HG03060 (cell line): ENCODE measurements around the gene CLC.
"Not testable (repeated sequence)": the region's sequence is repeated elsewhere in the genome, so short reads cannot be mapped to it uniquely, and the experiment has no call there.

Source experiments
- ATAC-seq: cut with Tn5 transposase; IDR thresholded peaks from one replicate; pipeline ENCODE4 v1.9.1; 2021; ENCODE audit warnings: low read depth, moderate number of reproducible peaks; ENCODE audit not compliant: unreplicated experiment

The CLC gene

DNA sequence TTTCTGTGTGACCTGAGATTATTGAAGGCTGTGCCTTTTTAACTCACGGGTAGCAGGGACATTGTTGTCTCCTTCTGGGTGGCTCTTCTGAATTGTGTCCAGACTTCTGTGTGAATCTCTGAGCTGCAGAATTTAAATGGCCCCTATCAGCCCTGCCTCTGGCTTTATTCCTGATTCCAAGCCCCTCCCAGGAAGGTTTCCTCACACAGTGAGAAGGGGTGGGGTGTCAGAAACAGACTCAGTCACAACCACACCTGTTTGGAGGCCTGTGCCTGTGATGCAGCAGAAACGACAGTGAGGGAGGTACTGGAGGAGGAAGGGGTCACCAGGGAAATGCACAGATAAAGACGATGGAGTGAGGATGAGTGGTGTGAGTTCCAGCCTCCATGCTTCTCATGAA is at the start of gene CLC:
Gene CLC (minus strand): TSS at position 139 of the 400 bp plus-strand sequence. CDS start 77 bp downstream, at position 62.
- no peak for ATAC-seq

DNA sequence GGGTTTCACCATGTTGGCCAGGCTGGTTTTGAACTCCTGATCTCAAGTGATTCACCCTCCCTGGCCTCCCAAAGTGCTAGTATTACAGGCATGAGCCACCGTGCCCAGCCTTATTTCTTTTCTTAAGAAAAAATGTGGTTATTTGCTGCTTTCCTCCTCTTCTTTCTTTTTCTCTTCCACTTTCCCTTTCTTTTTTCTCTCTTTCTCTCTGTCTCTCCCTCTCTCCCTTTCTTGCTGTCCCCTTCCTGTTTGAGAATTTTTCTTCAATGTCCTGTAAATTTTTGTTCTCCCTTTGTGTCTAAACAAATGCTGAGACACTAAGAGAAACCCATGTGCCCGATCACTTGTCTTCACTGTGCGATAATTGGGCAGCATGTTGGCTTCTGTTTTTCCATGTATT is 43.1 kb upstream of the CLC start:
- ATAC-seq, result no peak

DNA sequence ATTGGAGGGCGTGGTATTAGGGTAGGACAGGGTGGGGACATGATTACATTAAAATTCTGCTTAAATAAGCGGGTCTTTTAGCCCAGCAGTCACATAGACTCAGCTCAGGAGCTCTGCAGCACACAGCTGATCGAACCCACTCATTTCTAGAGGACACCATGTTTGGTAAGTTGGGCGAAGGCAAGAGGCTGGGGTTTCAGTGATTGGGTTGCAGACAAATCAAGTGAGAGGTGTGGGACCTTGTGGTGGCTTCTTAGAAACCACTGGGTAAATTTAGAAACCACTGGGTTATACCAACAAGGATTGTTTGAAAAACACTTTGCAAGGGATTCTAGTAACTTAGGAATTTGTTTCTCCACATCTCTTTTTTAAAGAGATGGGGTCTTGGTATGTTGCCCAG is 40.9 kb upstream of the CLC start, which contains the start of gene LEUTX:
Gene LEUTX (plus strand): TSS at position 92 of the 400 bp plus-strand sequence. CDS start 67 bp downstream, at position 159.
- no peak for ATAC-seq

DNA sequence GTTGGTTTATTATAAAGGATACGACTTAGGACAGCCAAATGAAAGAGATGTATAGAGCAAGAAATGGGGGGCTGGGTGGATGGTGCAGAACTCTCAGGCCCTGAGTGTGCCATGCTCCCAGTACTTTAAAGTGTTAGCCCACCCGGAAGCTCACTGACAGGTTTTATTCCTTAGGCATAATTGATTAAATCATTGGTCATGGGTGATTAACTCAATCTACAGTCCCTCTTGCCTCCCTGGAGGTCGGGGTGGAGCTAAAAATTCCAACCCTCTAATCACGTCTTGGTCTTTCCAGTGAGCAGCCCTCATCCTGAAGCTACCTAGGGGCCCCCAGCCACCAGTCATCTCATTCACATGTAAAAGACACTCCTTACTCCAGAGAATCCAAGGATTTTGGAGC is 31.0 kb upstream of the CLC start:
- no peak for ATAC-seq

DNA sequence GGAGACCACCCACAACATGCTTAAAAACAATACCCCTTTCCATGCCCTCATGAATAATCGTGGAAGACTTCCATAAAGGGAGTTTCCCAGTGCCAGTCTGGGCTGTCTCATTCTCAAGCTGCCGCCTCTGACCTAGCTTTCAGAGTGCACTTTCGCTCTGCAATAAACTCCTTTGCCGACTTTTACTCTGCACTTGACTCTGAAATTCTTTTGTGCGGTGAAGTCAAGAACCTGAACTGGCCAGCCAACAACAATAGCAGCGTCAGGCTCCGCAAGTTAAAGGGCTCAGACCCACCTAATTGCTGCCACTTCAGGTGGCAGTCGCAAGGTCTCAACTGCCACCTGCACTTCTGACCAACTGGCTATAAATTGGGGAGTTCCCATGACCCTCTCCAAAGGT is 30.5 kb upstream of the CLC start:
- no peak for ATAC-seq

DNA sequence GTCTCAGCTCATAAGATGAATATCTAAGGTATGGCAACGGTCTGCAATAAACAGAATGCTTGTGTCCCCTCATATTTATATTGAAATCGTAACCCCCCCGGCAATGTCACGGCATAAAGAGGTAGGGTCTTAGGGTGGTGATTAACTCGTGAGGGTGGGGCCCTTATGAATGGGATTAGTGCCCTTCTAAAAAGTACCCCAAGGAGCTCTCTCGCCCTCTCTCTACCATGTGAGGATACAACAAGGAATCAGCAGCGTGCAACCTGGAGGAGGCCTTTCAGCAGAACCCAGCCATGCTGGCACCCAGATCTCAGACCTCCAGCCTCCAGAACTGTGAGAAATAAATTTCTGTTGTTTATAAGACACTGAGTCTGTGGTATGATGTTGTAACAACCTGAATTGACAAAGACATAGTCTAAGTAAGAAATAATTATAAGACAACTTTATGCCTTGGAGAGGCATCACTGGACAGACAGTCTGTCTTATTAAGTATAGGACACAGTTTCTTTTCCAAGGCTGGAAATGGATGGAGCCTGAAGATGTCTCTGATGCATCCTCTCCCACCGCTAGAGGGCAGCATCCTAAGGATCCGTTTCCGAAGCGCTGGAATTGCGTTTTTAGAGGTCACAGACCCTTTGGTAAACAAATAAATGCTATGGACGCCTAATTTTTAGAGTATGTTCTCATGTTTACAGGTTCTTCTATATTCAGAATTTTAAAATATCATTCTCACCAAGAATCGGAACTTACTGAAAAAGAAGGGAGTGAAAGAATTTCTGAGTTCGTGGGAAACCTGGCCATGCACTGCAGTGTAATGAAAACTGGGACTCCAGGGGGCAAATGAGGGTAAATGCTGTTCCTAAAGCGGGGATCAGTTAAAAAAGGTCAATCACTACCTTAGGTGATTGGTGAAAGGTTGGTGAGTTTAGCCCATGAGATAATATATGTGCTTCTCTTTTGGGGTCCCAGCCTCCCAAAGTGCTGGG is 27.6 kb upstream of the CLC start:
- ATAC-seq, result no peak

DNA sequence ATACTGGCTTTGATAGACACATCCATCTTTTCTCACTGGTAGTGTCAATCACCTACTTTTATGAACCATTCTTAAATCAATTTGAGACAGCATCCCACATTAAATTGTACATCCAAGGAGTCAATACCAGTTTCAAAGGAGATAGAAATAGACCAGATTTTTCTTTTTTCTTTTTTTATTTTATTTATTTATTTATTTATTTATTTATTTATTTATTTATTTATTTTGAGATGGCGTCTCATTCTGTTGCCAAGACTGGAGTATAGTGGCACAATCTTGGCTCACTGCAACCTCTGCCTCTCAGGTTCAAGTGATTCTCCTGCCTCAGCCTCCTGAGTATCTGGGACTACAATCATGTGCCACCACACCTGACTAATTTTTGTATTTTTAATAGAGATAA is 24.0 kb upstream of the CLC start:
- not testable (repeated sequence) for ATAC-seq

DNA sequence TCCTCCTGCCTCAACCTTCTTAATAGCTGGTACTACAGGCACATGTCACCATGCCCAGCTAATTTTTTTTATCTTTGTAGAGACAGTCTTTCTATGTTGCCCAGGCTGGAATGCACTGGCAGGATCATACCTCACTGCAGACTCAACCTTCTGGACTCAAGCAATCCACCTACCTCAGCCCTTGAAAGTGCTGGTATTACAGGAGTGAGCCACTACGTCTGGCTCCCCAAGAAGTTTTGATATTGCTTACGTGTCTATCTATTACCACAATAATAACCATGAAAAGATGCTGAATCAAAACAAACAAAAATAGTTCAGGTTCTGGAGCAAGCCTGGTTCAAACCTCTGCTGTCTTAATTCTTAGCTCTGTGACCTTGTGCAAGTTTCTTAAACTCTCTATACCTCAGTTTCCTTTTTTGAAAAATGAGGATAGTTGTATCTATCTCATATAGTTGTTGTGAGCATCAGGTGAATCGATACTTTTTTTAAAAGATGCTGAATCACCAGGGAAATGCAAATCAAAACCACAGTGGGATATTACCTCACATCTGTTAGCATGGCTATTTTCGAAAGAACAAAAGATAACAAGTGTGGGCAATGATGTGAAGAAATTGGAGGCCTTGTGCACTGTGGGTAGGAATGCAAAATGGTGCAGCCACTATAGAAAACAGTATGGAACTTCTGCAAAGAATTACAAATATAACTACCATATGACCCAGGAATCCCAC is 21.8 kb upstream of the CLC start:
- ATAC-seq, result no peak

DNA sequence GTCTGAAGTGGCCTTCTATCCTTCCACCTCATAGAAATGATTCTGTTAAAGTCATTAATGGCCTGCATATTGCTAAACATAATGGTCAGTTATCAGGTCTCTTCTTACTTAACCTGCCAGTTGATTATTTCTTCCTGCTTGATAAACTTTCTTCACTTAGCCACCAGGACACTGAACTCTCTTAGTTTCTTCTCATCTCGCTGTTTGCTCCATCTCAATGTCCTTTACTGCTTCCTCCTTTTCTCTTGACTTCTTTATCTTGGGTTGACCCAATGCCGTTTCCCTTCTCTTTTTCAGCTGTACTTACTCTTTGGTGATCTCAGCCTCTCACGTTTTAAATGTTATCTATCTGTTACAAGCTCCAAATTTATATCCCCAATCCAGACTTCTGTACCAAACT is 17.1 kb upstream of the CLC start:
- no peak for ATAC-seq

DNA sequence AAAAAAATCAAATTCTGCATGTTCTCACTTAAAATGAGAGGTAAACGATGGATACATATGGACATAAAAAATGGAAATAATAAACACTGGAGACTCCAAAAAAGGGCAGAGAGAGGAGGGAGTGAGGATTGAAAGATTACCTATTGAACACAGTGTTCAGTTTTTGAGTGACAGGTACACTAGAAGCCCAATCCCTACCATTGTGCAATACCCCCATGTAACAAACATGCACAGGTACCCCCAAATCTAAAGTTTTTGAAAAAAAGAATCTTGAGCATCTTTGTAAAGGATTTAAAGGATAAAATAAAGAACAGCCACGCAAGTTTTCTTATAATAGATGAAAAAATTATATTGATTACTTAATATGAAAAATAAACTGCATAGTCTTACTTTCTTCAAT is 16.7 kb upstream of the CLC start:
- ATAC-seq, result no peak

DNA sequence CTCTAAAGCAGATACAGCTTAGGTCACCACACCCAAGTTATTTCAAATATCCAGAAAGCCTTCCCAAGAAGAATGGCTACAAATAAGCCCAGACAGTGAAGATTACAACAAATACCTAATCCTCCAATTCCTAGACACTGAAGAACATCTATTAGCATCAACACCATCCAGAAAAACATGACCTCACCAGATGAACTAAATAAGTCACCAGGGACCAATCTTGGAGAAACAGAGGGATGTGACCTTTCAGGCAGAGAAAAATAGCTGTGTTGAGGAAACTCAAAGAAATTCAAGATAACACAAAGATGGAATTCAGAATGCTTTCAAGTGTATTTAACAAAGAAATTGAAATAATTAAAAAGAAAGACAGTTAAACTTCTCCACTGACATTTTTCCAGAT is 15.0 kb upstream of the CLC start:
- ATAC-seq, result no peak

DNA sequence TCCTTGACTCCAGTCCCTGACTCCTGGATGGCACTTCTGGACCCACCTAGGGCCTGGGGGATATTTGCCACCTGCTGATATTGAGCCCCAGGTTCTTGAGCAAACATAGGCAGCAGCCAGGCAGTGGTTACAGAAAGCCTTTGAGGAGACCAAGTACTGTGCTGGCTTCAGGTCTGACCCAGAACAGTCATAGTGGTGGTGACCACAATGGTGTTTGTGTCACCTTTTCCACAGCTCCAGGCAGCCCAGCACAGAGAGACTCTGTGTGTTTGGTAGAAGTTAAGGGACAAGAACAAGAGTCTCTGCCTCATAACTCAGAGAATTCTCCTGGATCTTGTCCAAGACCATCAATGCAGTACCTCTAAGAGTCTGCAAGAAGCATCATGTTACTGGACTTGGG is 14.6 kb upstream of the CLC start:
- no peak for ATAC-seq

DNA sequence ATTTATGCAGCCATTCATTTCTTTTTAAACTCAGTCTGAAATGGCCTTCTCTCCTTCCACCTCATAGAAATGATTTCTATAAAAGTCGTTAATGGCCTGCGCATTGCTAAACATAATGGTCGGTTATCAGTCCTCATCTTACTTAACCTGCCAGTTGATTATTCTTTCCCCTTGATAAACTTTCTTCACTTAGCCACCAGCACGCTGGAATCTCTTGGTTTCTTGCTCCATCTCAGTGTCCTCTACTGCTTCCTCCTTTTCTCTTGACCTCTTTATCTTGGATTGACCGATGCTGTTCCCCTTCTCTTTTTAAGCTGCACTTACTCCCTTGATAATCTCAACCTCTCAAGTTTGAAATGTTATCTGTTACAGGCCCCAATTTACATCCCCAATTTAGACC is 12.2 kb upstream of the CLC start:
- ATAC-seq, result no peak

DNA sequence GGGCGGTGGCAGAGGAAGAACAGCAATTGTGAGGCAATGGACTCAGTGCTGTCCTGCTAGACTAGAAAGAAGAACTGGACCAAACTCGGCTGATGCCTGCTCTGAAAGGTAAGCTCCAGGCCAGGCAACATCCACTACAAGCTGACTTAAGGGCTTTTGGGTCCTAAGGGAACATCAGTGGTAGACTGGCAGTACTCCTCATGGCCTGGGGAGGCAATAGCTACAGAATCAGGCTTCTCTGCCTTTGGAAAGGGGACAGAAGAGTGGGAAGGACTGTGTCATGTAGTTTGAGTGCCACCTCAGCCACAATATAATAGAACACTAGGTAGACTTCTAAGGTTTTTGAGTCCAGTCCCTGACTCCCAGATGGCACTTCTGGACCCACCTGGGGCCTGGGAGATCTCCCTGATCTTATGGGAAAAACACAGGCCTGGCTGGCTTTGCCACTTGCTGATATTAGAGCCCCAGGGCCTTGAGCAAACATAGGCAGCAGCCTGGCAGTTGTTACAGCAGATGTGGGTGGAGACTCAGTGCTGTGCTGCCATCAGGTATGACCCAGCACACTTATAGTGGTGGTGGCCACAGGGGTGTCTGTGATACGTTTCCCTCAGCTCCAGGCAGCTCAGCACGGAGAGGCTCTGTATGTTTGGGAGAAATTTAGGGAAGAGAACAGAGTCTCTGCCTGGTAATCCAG is 9.2 kb upstream of the CLC start:
- no peak for ATAC-seq

DNA sequence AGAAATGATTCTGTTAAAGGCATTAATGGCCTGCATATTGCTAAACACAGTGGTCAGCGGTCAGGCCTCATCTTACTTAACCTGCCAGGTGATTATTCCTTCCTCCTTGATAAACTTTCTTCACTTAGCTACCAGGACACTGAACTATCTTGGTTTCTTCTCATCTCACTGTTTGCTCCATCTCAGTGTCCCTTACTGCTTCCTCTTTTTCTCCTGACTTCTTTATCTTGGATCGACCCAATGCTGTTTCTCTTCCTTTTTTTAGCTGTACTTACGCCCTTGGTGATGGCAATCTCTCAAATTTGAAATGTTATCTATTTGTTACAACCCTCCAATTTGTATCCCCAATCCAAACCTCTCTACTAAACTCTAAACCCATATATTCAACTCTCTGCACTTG is 7.8 kb upstream of the CLC start:
- ATAC-seq, result no peak

DNA sequence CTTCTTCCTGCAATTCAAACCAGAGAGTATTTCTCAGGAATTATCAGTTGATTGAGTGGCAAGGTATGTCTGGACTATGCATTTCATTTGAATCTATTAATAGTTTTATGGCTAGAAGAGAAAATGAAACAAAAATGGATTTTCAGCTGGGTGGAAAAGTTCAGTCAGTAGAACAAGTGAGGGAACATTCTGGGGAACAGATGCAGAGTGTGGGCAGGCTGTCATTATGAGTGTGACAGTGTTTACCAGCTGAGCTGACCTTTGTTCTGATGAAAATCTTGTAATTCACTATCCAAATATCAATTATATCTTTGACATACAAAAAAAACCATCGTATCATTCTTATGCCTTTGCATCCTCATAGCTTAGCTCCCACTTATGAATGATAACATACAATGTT is 2.6 kb upstream of the CLC start:
- no peak for ATAC-seq

DNA sequence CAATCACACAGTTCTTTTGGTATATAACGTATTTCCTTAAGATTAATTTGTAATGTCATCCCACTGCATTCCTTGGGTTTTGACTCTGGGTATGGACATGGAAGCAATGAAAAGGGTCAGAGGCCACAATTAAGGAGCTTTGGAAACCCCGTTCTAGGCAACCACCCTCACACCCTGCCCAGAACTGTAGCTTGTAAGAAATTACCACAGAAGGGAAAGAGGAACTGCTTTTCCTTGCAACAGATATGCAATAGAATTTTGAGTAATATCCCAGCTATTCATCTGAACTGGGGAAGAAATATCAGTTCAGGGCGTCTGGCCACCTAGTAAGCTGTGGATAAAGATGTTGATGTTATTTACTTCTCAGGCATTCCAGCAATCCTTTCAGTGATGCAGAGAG is 985 bp upstream of the CLC start:
- ATAC-seq, result no peak

DNA sequence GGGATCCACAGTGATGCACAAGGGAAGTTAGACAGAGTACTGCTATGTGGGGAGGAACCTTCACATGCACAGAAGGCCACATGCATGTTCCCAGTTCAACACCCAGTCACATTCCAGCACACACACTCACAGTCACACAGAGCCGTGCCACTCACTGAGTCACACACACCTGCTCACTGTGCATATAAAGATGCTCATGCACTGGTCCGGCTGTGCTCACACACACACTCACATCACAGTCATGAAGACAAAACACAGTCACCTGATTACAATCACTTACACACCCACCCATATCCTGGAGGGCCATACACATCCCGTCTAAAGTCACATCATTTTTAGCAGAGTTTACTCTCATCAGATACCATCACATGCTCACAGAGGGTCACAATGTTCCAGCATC is 478 bp downstream of the CLC start:
- no peak for ATAC-seq

DNA sequence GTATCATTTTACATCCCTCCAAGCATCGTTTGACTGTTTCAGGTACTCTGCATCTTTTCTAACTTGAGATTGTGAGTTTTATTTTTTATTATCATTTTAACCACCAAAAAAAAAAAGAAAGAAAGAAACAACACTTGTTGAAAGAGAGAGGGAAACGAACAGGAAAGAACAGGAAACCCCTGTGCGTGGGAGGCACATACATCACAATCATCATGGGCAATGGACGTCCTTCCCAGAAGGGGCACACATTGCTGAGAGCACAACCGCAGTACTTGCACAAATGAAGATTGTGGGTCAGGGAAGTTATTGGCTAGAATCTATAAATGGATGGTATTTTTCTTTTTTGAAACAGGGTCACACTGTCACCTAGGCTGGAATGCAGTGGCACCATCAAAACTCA is 1.7 kb downstream of the CLC start:
- ATAC-seq, result no peak

DNA sequence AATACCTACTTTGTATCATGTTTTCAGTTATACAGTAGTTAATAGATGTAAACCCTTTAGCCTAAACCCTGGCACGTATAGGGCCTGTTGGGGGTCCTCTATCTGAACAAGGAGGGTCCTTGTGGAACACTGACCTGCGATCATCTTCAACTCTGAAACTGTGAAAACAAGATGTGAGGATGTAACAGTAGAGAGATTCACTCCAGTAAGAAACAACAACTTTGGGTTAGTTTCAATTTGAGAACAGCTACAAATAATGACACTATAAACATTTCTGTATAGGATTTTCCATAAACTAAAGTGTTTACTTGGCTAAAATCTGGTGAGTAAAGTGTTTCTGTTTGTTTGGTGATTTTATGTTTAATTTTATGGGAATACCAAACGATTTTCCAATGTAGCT is 2.1 kb downstream of the CLC start:
- no peak for ATAC-seq

DNA sequence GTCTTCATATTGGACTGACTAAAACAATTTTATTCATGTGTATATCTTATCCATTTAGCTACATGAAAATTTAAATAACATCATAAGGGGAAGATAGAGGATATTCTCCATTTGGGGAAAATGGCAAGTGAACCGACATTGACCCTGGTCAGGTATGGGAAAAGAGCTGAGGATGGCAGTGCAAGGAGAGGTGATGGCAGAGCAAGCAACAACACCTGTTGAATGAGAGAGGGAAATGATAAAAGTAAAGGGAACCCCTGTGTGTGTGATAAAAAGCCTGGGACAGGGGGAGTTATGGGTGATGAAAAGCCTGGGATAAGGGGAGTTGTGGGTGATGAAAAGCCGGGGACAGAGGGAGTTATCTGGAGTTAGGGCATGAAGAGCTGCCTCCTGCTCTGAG is 4.0 kb downstream of the CLC start:
- no peak for ATAC-seq
